ENCODE measurements around the gene PGAM2. TPM values are rescaled to one million over a fixed set of nuclear protein-coding genes. Genes with fewer than 3 reads are reported as not detected.
A peak's percentile ranks its signal among the peaks of the same experiment; 100 is the strongest.

Gene PGAM2
- total and polyA plus RNA-seq, 12 donors: 0.76 to 30.1 (median 6.7) TPM

DNA sequence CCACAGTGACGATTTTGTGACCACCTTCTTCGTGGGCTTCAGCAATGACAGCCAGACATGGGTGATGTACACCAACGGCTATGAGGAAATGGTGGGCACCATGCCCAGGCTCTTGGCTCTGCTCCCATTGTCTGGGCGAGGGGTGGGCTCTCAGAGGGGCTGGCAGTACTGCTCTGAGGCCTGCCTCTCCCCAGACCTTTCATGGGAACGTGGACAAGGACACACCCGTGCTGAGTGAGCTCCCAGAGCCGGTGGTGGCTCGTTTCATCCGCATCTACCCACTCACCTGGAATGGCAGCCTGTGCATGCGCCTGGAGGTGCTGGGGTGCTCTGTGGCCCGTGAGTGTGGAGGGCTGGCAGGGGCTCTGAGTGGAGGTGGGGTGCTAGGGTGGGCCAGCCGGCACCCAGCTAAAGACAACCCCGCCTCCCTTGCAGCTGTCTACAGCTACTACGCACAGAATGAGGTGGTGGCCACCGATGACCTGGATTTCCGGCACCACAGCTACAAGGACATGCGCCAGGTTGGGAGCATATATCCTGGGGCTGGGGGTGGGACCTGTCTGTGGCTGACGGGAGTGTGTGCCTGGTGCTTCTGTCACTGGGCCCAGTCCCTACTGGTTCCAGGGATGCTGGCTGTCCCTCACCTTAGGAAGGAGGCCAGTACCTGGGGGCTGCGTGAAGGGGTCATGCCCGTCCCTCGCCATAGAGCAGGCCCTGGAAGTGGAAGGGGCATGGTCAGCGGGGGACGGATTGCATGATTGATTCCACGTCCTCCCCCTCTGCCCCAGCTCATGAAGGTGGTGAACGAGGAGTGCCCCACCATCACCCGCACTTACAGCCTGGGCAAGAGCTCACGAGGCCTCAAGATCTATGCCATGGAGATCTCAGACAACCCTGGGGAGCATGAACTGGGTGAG is 45.6 kb upstream of the PGAM2 start:
- H3K4me1 ChIP-seq (replicated peaks in 1 of 2): no peaks in the 10 kb centered on the region
- no peak for TF ChIP-seq POLR2A (IDR thresholded peaks at IDR 0.05)
- H3K36me3 ChIP-seq (replicated peaks in 1 of 2): peaks cover 0 to 10% of the 10 kb centered on the region in 2 donors
- no peaks in the 10 kb centered on the region for H3K27me3 ChIP-seq
- H3K27ac ChIP-seq: no peak overlapping the region
- intact Hi-C loops (cut with DNase I): no loop called here
- no peaks in the 10 kb centered on the region for H3K9me3 ChIP-seq (replicated peaks in 1 of 3)
- no peak for DNase-seq
- H3K4me3 ChIP-seq: no peak overlapping the region
- WGBS, 4 donors: 54 to 82% (median 74%) methylated on average over 9 to 27 of the region's 27 CpGs

DNA sequence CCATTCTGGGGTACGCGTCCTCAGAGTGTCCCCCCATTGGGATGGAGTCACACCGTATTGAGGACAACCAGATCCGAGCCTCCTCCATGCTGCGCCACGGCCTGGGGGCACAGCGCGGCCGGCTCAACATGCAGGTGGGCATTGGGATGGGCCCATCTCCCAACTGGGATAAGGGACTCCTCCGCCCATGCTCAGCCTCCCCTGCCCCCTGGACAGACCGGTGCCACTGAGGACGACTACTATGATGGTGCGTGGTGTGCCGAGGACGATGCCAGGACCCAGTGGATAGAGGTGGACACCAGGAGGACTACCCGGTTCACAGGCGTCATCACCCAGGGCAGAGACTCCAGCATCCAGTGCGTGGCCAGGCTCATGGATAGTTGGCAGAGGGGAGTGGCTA is 44.6 kb upstream of the PGAM2 start:
- peaks cover 0 to 10% of the 10 kb centered on the region in 2 donors for H3K36me3 ChIP-seq (replicated peaks in 1 of 2)

DNA sequence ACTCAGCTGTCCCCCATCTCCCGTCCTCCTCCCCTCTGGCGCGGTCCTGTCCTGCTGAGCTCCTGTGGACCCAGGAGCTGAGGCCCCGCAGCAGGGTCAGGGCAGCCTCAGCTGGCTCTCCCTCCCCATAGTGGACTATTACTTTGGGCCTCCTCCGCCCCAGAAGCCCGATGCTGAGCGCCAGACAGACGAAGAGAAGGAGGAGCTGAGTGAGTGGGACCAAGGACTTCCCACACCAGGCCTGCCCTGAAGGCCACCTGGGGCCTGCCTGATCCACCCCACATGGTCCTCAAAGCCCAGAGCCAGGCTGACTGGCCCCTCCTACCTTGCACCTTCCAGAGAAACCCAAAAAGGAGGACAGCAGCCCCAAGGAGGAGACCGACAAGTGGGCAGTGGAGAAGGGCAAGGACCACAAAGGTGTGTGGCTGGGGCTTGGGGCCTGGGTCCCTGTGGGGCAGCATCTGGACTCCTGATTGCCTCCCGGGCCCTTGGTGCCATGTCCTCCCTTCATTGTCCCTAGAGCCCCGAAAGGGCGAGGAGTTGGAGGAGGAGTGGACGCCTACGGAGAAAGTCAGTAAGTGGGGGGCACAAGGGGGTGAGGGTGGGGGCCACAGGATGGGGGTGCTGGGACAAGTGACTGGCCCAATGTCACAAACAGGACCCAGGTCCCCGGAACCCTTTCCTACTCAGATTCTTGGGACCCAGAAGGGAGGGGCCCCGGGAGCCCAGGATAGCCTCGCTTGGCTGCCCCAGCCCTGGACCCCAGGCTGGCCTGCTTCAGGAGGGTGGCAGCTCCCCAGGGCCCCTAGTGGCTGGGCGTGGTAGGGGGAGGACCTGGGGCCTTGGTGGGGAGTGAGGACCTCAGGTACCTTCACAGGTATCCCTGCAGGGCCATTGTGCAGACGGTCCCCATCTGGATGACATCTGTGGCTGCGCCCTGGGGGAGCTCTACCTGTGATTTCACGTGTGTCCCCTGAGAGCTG is 43.7 kb upstream of the PGAM2 start:
- Histone ChIP-seq H3K4me3 (no peak overlapping the region), H3K27me3 (no peaks in the 10 kb centered on the region), H3K36me3 (replicated peaks in 1 of 2) (peaks cover 0 to 7% of the 10 kb centered on the region in 2 donors), H3K27ac (no peak overlapping the region), H3K9me3 (replicated peaks in 1 of 3) (no peaks in the 10 kb centered on the region), H3K4me1 (replicated peaks in 1 of 2) (no peaks in the 10 kb centered on the region)
- no peak for DNase-seq
- 80 to 93% (median 83%) methylated on average over 8 to 21 of the region's 21 CpGs for WGBS, 4 donors
- TF ChIP-seq, protein P1, sequence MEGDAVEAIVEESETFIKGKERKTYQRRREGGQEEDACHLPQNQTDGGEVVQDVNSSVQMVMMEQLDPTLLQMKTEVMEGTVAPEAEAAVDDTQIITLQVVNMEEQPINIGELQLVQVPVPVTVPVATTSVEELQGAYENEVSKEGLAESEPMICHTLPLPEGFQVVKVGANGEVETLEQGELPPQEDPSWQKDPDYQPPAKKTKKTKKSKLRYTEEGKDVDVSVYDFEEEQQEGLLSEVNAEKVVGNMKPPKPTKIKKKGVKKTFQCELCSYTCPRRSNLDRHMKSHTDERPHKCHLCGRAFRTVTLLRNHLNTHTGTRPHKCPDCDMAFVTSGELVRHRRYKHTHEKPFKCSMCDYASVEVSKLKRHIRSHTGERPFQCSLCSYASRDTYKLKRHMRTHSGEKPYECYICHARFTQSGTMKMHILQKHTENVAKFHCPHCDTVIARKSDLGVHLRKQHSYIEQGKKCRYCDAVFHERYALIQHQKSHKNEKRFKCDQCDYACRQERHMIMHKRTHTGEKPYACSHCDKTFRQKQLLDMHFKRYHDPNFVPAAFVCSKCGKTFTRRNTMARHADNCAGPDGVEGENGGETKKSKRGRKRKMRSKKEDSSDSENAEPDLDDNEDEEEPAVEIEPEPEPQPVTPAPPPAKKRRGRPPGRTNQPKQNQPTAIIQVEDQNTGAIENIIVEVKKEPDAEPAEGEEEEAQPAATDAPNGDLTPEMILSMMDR (IDR thresholded peaks at IDR 0.05): peak in 1 of 6 experiments; percentile 2
- TF ChIP-seq POLR2A (IDR thresholded peaks at IDR 0.05): no peak
- intact Hi-C loops (cut with DNase I): no loop called here

More for the DNA sequence above, 44.6 kb upstream of the PGAM2 start:
- no peak for DNase-seq
- 87 to 94% (median 93%) methylated on average over 10 to 18 of the region's 18 CpGs for WGBS, 4 donors
- intact Hi-C loops (cut with DNase I): no loop called here
- no peaks in the 10 kb centered on the region for H3K27me3 ChIP-seq
- TF ChIP-seq, protein P1 (IDR thresholded peaks at IDR 0.05): no peak
- no peak for TF ChIP-seq POLR2A (IDR thresholded peaks at IDR 0.05)
- no peaks in the 10 kb centered on the region for H3K4me1 ChIP-seq (replicated peaks in 1 of 2)
- no peak overlapping the region for H3K4me3 ChIP-seq
- no peak overlapping the region for H3K27ac ChIP-seq
- no peaks in the 10 kb centered on the region for H3K9me3 ChIP-seq (replicated peaks in 1 of 3)

DNA sequence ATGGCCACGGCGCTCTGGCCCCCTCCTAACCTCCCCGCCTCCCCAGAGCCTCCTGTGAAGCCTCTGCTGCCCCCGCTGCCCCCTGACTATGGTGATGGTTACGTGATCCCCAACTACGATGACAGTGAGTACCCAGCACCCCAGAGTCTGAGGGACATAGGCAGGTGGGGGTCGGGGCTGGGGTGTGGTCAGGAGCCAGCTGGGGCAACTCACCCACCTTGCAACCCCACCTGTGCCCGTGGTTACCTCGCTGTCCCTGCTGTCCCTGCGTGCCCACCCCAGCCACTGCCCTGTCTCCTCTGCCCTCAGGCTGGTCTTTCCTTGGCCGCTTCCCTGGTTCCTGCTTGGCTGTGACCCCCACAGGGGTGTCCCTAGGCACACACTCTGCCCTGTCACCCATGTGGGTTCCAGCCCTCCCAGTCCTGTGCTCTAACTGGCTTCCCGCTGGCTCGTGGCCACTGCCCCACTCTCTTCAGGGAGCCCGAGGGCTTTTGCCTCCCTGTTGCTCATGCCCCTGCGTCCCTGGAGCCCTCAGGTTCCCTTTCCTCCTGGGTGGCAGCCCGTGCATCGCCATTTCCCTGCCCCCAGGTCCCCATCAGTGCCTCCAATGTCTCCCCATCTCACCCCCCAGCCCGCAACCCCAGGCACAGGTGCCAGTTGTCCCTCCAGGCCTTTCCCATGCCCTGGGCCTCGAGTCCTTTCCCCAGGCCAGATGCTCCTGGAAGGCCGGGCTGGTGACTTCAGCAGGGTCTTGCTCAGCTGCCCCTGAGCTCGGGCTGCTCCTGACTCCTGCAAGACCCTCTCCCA is 42.8 kb upstream of the PGAM2 start:
- TF ChIP-seq POLR2A (IDR thresholded peaks at IDR 0.05): no peak
- TF ChIP-seq, protein P1 (IDR thresholded peaks at IDR 0.05): no peak
- Histone ChIP-seq H3K4me1 (replicated peaks in 1 of 2) (no peaks in the 10 kb centered on the region), H3K4me3 (no peak overlapping the region), H3K36me3 (replicated peaks in 1 of 2) (peaks cover 0 to 7% of the 10 kb centered on the region in 2 donors), H3K27ac (peak overlapping the region in 1 of 5 donors; percentile 55), H3K9me3 (replicated peaks in 1 of 3) (no peaks in the 10 kb centered on the region), H3K27me3 (no peaks in the 10 kb centered on the region)
- 78 to 91% (median 87%) methylated on average over 8 to 21 of the region's 21 CpGs for WGBS, 4 donors
- DNase-seq: no peak
- intact Hi-C loops (cut with DNase I): no loop called here
